Measurements from ENCODE around the gene TRAM2.

TRAM2 gene

GRCh38 chr6:52454556-52454955, 122.3 kb downstream of the TRAM2 start:
- H3K4me1 Mint-ChIP-seq: no peaks in the 10 kb centered on the region
- peaks cover 23% of the 10 kb centered on the region for H3K9me3 Mint-ChIP-seq
- no peak for TF ChIP-seq CTCF (IDR thresholded peaks at IDR 0.05; ENCODE audit: unreplicated experiment in 3 of 3)
- no peaks in the 10 kb centered on the region for H3K27me3 Mint-ChIP-seq (ENCODE audit: low read depth)
- no peak overlapping the region for H3K27ac Mint-ChIP-seq
- H3K36me3 Mint-ChIP-seq (ENCODE audit: low read depth): peaks cover 48% of the 10 kb centered on the region
- no peak overlapping the region for H3K4me3 Mint-ChIP-seq
